ENCODE measurements around the gene ATF6B. TPM values are rescaled to one million over a fixed set of nuclear protein-coding genes. Genes with fewer than 3 reads are reported as not detected.
A peak's percentile ranks its signal among the peaks of the same experiment; 100 is the strongest.
"Not testable (repeated sequence)": the region's sequence is repeated elsewhere in the genome, so short reads cannot be mapped to it uniquely, and the experiment has no call there.

Gene ATF6B
- polyA plus RNA-seq, 4 donors: 15.4 to 89.5 (median 45.8) TPM

GRCh38 chr6:32074996-32075532, 53.0 kb downstream of the ATF6B start:
- DNase-seq: no peak
- no peak overlapping the region for H3K4me3 ChIP-seq (ENCODE audit: low read depth in 1 of 3, low read length in 3 of 3)
- H3K4me1 ChIP-seq (ENCODE audit: control insufficient read depth in 3 of 3, insufficient read depth in 2 of 3, low read depth in 1 of 3, low read length in 2 of 3): no peaks in the 10 kb centered on the region
- 84 to 90% (median 85%) methylated on average over 8 of the region's 8 CpGs for WGBS, 3 donors
- H3K27me3 ChIP-seq (ENCODE audit: control insufficient read depth in 3 of 3, insufficient read depth in 3 of 3, low read length in 3 of 3): no peaks in the 10 kb centered on the region
- FAIRE-seq: no peak
- peaks cover 0 to 34% (median 0%) of the 10 kb centered on the region in 3 donors for H3K36me3 ChIP-seq (ENCODE audit: control insufficient read depth in 3 of 3, insufficient read depth in 2 of 3, low read depth in 1 of 3, low read length in 3 of 3)
- H3K27ac ChIP-seq (ENCODE audit: low read depth in 1 of 3, low read length in 2 of 3): no peak overlapping the region
- H3K9me3 ChIP-seq (ENCODE audit: control insufficient read depth in 2 of 2, insufficient read depth in 1 of 2, low read depth in 1 of 2, low read length in 1 of 2): no peaks in the 10 kb centered on the region

- peaks cover 0 to 34% (median 0%) of the 10 kb centered on the region in 3 donors for H3K36me3 ChIP-seq (ENCODE audit: control insufficient read depth in 3 of 3, insufficient read depth in 2 of 3, low read depth in 1 of 3, low read length in 3 of 3)
- H3K27me3 ChIP-seq (ENCODE audit: control insufficient read depth in 3 of 3, insufficient read depth in 3 of 3, low read length in 3 of 3): no peaks in the 10 kb centered on the region
- 82 to 92% (median 88%) methylated on average over 10 of the region's 10 CpGs for WGBS, 3 donors
- H3K4me1 ChIP-seq (ENCODE audit: control insufficient read depth in 3 of 3, insufficient read depth in 2 of 3, low read depth in 1 of 3, low read length in 2 of 3): no peaks in the 10 kb centered on the region
- FAIRE-seq (no peak), DNase-seq (no peak)
- H3K9me3 ChIP-seq (ENCODE audit: control insufficient read depth in 2 of 2, insufficient read depth in 1 of 2, low read depth in 1 of 2, low read length in 1 of 2): no peaks in the 10 kb centered on the region
- no peak overlapping the region for H3K27ac ChIP-seq (ENCODE audit: low read depth in 1 of 3, low read length in 2 of 3)
- H3K4me3 ChIP-seq (ENCODE audit: low read depth in 1 of 3, low read length in 3 of 3): no peak overlapping the region
Observed at GRCh38 chr6:32073613-32074012, 54.4 kb downstream of the ATF6B start.

- no peak overlapping the region for H3K27ac ChIP-seq (ENCODE audit: low read depth in 1 of 3, low read length in 2 of 3)
- peaks cover 0 to 39% (median 0%) of the 10 kb centered on the region in 3 donors for H3K36me3 ChIP-seq (ENCODE audit: control insufficient read depth in 3 of 3, insufficient read depth in 2 of 3, low read depth in 1 of 3, low read length in 3 of 3)
- H3K4me3 ChIP-seq (ENCODE audit: low read depth in 1 of 3, low read length in 3 of 3): no peak overlapping the region
- DNase-seq (no peak), FAIRE-seq (no peak)
- H3K4me1 ChIP-seq (ENCODE audit: control insufficient read depth in 3 of 3, insufficient read depth in 2 of 3, low read depth in 1 of 3, low read length in 2 of 3): no peaks in the 10 kb centered on the region
- no peaks in the 10 kb centered on the region for H3K9me3 ChIP-seq (ENCODE audit: control insufficient read depth in 2 of 2, insufficient read depth in 1 of 2, low read depth in 1 of 2, low read length in 1 of 2)
- no peaks in the 10 kb centered on the region for H3K27me3 ChIP-seq (ENCODE audit: control insufficient read depth in 3 of 3, insufficient read depth in 3 of 3, low read length in 3 of 3)
- WGBS, 3 donors: 67 to 71% (median 71%) methylated on average over 3 of the region's 3 CpGs
Observed at GRCh38 chr6:32073101-32073500, 54.9 kb downstream of the ATF6B start.

DNA sequence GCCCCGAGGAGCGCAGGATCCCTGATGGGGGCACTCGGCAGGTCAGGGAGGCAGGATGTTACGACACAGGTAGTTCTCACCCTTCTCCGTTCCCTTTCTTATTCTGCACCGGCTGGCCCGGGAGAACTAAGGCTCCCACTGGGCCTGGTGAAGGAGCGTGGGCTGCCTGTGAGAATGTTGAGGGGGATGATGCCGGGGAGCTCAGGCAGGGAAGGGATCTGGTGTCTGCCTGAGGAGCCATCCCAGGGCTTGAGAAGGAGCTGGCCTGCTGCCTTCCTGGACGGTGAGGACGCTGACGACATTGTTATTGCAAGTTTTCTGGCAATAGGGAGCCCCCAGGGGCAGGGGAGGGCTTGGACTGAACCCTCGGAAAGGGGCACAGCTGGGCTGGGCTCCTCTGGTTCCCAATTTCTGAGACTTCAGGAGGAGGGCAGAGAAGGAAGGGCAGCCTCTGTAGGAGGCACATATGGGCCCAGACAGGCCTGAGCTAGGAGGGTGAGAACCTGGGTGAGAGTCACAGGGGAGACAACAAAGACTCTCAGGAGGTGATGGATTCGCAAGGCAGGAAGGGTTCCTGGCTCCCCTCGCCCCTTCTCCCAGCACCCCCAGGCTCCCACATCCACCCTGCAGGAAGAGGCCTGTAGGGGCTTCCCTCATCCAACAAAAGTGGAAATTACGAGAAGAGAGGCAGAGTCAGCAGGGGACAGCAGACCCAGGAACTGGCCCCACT, 57.1 kb downstream of the ATF6B start:
- FAIRE-seq (no peak), DNase-seq (no peak)
- peaks cover 0 to 39% (median 3%) of the 10 kb centered on the region in 3 donors for H3K36me3 ChIP-seq (ENCODE audit: control insufficient read depth in 3 of 3, insufficient read depth in 2 of 3, low read depth in 1 of 3, low read length in 3 of 3)
- WGBS, 3 donors: 78 to 87% (median 87%) methylated on average over 16 of the region's 16 CpGs
- H3K27me3 ChIP-seq (ENCODE audit: control insufficient read depth in 3 of 3, insufficient read depth in 3 of 3, low read length in 3 of 3): no peaks in the 10 kb centered on the region
- no peak overlapping the region for H3K4me3 ChIP-seq (ENCODE audit: low read depth in 1 of 3, low read length in 3 of 3)
- no peaks in the 10 kb centered on the region for H3K4me1 ChIP-seq (ENCODE audit: control insufficient read depth in 3 of 3, insufficient read depth in 2 of 3, low read depth in 1 of 3, low read length in 2 of 3)
- H3K27ac ChIP-seq (ENCODE audit: low read depth in 1 of 3, low read length in 2 of 3): peak overlapping the region in 1 of 3 donors; percentile 17
- no peaks in the 10 kb centered on the region for H3K9me3 ChIP-seq (ENCODE audit: control insufficient read depth in 2 of 2, insufficient read depth in 1 of 2, low read depth in 1 of 2, low read length in 1 of 2)

GRCh38 chr6:32069878-32070515, 58.0 kb downstream of the ATF6B start:
- no peak for DNase-seq
- H3K4me1 ChIP-seq (ENCODE audit: control insufficient read depth in 3 of 3, insufficient read depth in 2 of 3, low read depth in 1 of 3, low read length in 2 of 3): no peaks in the 10 kb centered on the region
- H3K27ac ChIP-seq (ENCODE audit: low read depth in 1 of 3, low read length in 2 of 3): no peak overlapping the region
- H3K9me3 ChIP-seq (ENCODE audit: control insufficient read depth in 2 of 2, insufficient read depth in 1 of 2, low read depth in 1 of 2, low read length in 1 of 2): no peaks in the 10 kb centered on the region
- H3K4me3 ChIP-seq (ENCODE audit: low read depth in 1 of 3, low read length in 3 of 3): no peak overlapping the region
- 80 to 88% (median 84%) methylated on average over 23 to 24 of the region's 24 CpGs for WGBS, 3 donors
- H3K36me3 ChIP-seq (ENCODE audit: control insufficient read depth in 3 of 3, insufficient read depth in 2 of 3, low read depth in 1 of 3, low read length in 3 of 3): peaks cover 0 to 34% (median 3%) of the 10 kb centered on the region in 3 donors
- no peaks in the 10 kb centered on the region for H3K27me3 ChIP-seq (ENCODE audit: control insufficient read depth in 3 of 3, insufficient read depth in 3 of 3, low read length in 3 of 3)
- FAIRE-seq: no peak

DNA sequence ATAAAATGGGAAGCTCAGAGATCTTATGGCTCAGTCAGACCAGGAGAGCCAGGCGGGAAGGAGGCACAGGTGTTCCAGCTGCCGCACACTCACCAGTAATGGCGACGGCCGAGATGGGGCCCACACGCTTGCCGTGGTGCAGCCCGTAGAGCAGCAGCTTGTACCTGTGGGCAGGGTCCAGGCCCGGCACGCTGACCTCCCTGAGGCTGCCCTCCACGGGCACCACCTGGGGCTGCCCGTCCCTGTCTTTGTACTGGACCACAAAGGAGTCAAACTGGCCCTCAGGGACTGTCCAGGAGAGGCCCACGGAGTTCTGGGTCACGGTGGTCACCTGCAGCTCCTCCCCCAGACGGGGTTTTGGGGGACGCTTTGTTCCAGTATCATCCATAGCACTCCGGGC, 58.6 kb downstream of the ATF6B start:
- FAIRE-seq: no peak

GRCh38 chr6:32068867-32069266, 59.2 kb downstream of the ATF6B start:
- H3K36me3 ChIP-seq (ENCODE audit: control insufficient read depth in 3 of 3, insufficient read depth in 2 of 3, low read depth in 1 of 3, low read length in 3 of 3): peaks cover 0 to 34% (median 3%) of the 10 kb centered on the region in 3 donors
- DNase-seq (no peak), FAIRE-seq (no peak)
- WGBS, 3 donors: 87 to 91% (median 90%) methylated on average over 14 of the region's 14 CpGs
- H3K27me3 ChIP-seq (ENCODE audit: control insufficient read depth in 3 of 3, insufficient read depth in 3 of 3, low read length in 3 of 3): no peaks in the 10 kb centered on the region
- no peak overlapping the region for H3K4me3 ChIP-seq (ENCODE audit: low read depth in 1 of 3, low read length in 3 of 3)
- H3K9me3 ChIP-seq (ENCODE audit: control insufficient read depth in 2 of 2, insufficient read depth in 1 of 2, low read depth in 1 of 2, low read length in 1 of 2): no peaks in the 10 kb centered on the region
- no peaks in the 10 kb centered on the region for H3K4me1 ChIP-seq (ENCODE audit: control insufficient read depth in 3 of 3, insufficient read depth in 2 of 3, low read depth in 1 of 3, low read length in 2 of 3)
- no peak overlapping the region for H3K27ac ChIP-seq (ENCODE audit: low read depth in 1 of 3, low read length in 2 of 3)

More for the DNA sequence above, 58.6 kb downstream of the ATF6B start:
- H3K4me1 ChIP-seq (ENCODE audit: control insufficient read depth in 3 of 3, insufficient read depth in 2 of 3, low read depth in 1 of 3, low read length in 2 of 3): no peaks in the 10 kb centered on the region
- no peaks in the 10 kb centered on the region for H3K9me3 ChIP-seq (ENCODE audit: control insufficient read depth in 2 of 2, insufficient read depth in 1 of 2, low read depth in 1 of 2, low read length in 1 of 2)
- WGBS, 3 donors: 80 to 90% (median 86%) methylated on average over 16 to 17 of the region's 17 CpGs
- no peak for DNase-seq
- no peak overlapping the region for H3K27ac ChIP-seq (ENCODE audit: low read depth in 1 of 3, low read length in 2 of 3)
- H3K4me3 ChIP-seq (ENCODE audit: low read depth in 1 of 3, low read length in 3 of 3): no peak overlapping the region
- H3K27me3 ChIP-seq (ENCODE audit: control insufficient read depth in 3 of 3, insufficient read depth in 3 of 3, low read length in 3 of 3): no peaks in the 10 kb centered on the region
- H3K36me3 ChIP-seq (ENCODE audit: control insufficient read depth in 3 of 3, insufficient read depth in 2 of 3, low read depth in 1 of 3, low read length in 3 of 3): peaks cover 0 to 38% (median 3%) of the 10 kb centered on the region in 3 donors

DNA sequence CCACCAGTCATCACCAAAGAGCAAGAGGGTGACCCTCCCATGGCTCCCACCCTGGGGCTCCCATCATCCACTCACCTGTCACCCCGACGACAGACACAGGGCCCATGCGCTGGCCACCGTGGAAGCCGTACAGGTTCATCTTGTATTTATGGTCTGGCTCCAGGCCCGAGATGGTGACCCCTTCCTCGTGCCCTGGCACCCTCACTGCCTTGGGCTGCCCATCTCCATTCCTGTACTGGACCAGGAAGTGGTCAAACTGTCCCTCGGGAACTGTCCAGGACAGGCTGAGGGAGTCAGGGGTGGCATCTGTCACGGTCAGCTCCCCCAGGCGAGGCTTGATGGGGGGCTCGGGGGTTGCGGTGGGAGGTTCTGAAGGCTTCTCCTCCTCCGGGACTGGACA, 59.7 kb downstream of the ATF6B start:
- not testable (repeated sequence) for DNase-seq; FAIRE-seq; H3K27ac ChIP-seq (ENCODE audit: low read depth in 1 of 3, low read length in 2 of 3); H3K27me3 ChIP-seq (ENCODE audit: control insufficient read depth in 3 of 3, insufficient read depth in 3 of 3, low read length in 3 of 3); H3K4me1 ChIP-seq (ENCODE audit: control insufficient read depth in 3 of 3, insufficient read depth in 2 of 3, low read depth in 1 of 3, low read length in 2 of 3); H3K4me3 ChIP-seq (ENCODE audit: low read depth in 1 of 3, low read length in 3 of 3); H3K9me3 ChIP-seq (ENCODE audit: control insufficient read depth in 2 of 2, insufficient read depth in 1 of 2, low read depth in 1 of 2, low read length in 1 of 2)
- H3K36me3 ChIP-seq (ENCODE audit: control insufficient read depth in 3 of 3, insufficient read depth in 2 of 3, low read depth in 1 of 3, low read length in 3 of 3): peaks cover 0 to 30% (median 3%) of the 10 kb centered on the region in 3 donors
- WGBS, 3 donors: 82 to 93% (median 88%) methylated on average over 12 to 13 of the region's 13 CpGs

Data from small intestine (tissue), 7 donors.